WI38 (cell line): ENCODE results near the gene MAD1L1.

Source experiments
- H3K4me3 ChIP-seq: 2 replicates; pipeline ENCODE4 v1.5.1; 2011; ENCODE audit warnings: low read depth, mild to moderate bottlenecking, control low read depth, low read length
- TF ChIP-seq, protein P1 (sequence below): IDR thresholded peaks from 2 replicates; pipeline ENCODE4 v1.5.1; 2012; ENCODE audit warnings: low read depth, mild to moderate bottlenecking, control low read depth, low read length

MAD1L1 gene

DNA sequence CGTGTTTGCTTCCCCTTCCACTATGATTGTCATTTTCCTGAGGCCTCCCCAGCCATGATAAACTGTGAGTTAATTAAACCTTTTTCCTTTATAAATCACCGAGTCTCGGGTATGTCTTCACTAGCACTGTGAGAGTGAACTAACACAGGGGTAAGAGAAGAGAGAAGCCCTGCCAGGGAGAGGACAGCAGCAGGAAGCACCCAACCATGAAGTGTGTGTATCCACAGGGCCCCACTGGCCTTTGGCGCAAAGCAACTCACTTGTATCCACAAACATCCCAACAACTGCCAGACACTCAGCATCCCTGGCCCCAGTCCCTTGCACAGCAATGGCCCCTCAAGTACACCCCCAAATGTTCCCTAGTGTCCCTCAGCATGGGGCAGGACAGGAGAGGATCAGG lies 115.1 kb downstream of the MAD1L1 start:
- TF ChIP-seq, protein P1, sequence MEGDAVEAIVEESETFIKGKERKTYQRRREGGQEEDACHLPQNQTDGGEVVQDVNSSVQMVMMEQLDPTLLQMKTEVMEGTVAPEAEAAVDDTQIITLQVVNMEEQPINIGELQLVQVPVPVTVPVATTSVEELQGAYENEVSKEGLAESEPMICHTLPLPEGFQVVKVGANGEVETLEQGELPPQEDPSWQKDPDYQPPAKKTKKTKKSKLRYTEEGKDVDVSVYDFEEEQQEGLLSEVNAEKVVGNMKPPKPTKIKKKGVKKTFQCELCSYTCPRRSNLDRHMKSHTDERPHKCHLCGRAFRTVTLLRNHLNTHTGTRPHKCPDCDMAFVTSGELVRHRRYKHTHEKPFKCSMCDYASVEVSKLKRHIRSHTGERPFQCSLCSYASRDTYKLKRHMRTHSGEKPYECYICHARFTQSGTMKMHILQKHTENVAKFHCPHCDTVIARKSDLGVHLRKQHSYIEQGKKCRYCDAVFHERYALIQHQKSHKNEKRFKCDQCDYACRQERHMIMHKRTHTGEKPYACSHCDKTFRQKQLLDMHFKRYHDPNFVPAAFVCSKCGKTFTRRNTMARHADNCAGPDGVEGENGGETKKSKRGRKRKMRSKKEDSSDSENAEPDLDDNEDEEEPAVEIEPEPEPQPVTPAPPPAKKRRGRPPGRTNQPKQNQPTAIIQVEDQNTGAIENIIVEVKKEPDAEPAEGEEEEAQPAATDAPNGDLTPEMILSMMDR, result no peak
- H3K4me3 ChIP-seq, result no peak overlapping the region

DNA sequence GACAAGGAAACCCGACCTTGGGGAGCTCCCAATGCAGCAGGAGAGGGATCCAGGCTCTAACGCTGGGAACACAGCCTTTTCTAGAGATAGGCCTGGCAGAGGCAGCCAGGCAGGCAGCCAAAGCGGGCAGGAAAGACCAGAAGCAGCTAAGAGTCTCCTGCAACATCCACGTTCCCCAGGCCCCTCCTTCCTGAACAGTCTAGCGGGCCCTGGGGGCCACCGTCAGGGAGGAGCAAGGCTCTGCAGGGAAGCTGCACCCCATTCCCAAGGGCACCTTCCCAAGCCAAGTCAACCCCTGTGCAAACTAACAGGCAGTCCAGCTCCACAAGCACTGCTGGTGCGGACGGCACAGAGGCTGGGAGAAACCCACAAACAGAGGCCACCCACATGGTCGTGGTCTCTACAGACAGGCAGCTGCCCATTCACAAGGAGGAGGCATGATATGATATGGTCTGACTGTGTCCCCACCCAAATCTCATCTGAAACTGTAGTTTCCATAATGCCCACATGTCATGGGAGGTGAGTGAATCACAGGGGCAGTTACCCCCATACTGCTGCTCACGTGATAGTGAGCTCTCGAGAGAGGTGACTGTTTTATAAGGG lies 115.7 kb downstream of the MAD1L1 start:
- TF ChIP-seq, protein P1, result no peak
- H3K4me3 ChIP-seq, result no peak overlapping the region

DNA sequence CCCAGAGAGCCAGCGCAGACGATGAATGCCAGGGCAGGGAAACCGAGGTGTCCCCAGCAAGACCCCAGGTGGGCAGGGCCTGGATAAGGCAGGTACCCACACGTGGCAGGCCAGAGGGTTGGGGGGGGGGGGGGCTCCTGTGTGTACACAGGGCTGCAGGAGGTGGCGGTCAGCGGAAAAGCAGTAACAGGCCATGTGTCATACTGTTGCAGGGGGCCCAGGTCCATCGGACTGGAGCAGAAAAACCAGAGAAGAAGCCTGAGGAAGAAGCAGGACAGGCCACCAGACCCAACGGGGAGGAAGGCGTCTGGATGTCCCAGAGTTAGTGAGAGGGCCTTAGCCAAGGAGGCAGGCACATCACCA lies 116.3 kb downstream of the MAD1L1 start:
- no peak overlapping the region for H3K4me3 ChIP-seq
- TF ChIP-seq, protein P1, result no peak

DNA sequence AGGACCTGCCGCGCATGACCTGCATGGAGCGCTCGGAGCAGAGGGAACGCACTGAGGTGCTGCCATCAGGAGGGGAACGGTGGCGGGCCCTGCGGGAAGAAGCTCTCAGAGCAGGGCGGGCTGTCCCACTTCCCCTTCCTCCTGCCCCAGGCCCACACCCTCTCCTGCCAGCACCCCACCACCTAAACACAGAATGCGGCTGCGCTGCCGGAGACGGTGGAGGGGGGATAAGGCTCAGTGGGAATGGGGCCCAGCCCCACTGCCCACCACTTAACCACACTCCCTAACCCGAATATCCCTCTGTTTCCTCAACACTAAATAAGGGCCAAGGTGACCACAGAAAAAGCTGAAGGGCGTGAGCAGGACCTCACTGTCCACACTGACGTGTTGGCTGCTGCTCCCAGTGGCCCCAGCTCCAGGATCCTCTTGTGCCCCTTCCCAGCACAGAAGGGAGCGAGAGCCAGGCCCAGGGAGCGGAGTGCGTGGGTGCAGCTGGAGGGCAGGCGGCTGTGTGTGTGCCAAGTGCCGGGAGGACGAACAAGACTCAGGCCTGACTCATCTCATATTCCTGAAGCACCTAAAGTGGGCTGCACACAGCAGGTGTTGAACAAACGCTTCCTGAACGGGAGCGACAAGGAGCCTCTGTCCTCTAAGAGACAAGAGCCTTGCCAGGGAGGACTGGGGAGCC lies 116.8 kb downstream of the MAD1L1 start:
- no peak overlapping the region for H3K4me3 ChIP-seq
- TF ChIP-seq, protein P1, result no peak

DNA sequence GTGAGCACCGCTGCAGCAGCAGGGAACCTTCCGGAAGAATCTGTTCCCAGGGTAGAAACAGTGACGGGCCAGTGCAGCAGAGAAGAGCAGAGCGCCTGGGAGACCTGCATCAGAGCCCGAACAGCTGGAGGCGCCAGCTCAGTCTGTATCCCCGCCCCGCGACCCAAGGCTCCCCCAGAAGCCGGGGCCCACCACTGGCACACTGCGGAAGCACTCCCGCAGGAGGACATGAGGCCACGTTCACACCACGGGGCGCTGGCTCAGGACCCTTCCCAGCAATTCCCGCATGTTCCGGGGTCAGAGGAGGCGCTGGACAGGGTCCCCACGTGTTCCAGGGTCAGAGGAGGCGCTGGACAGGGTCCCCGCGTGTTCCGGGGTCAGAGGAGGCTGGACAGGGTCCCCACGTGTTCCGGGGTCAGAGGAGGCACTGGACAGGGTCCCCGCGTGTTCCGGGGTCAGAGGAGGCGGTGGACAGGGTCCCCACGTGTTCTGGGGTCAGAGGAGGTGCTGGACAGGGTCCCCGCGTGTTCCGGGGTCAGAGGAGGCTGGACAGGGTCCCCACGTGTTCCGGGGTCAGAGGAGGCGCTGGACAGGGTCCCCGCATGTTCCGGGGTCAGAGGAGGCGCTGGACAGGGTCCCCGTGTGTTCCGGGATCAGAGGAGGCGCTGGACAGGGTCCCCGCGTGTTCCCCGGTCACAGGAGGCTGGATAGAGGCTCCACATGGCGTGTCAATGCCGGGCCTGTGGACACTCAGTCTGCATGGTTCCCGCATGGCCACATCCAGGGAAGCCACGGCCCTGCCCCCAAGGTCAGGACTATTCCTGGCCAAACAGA lies 117.6 kb downstream of the MAD1L1 start:
- no peak overlapping the region for H3K4me3 ChIP-seq
- TF ChIP-seq, protein P1, result no peak

DNA sequence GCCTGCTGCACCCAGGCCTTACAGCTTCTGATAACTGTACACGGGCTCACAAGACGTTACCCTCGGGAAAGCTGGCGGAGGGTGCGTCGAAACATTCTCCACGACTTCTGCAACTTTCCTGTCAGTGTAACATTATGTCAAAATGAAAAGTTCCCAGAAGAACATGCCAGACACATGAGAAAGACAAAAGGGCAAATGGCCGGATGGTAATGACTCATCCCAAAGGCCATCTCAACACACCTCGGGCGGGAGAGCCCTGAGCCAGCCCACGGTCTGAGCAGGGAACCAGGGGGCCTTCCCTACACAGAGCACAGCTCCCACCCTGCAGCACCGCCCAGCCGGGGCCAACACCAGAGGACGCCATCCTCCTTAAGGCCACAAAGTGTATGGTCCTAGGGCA lies 118.7 kb downstream of the MAD1L1 start:
- H3K4me3 ChIP-seq, result no peak overlapping the region
- TF ChIP-seq, protein P1, result no peak
